NCI-H128 (cell line): Measurements from ENCODE around the gene SLITRK2.

ENCODE experiments used
- DNase-seq: peaks from one replicate; lab custom pipeline; 2025; ENCODE audit not compliant: unreplicated experiment; lab: John Stamatoyannopoulos, UW

The SLITRK2 gene, protein sequence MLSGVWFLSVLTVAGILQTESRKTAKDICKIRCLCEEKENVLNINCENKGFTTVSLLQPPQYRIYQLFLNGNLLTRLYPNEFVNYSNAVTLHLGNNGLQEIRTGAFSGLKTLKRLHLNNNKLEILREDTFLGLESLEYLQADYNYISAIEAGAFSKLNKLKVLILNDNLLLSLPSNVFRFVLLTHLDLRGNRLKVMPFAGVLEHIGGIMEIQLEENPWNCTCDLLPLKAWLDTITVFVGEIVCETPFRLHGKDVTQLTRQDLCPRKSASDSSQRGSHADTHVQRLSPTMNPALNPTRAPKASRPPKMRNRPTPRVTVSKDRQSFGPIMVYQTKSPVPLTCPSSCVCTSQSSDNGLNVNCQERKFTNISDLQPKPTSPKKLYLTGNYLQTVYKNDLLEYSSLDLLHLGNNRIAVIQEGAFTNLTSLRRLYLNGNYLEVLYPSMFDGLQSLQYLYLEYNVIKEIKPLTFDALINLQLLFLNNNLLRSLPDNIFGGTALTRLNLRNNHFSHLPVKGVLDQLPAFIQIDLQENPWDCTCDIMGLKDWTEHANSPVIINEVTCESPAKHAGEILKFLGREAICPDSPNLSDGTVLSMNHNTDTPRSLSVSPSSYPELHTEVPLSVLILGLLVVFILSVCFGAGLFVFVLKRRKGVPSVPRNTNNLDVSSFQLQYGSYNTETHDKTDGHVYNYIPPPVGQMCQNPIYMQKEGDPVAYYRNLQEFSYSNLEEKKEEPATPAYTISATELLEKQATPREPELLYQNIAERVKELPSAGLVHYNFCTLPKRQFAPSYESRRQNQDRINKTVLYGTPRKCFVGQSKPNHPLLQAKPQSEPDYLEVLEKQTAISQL

DNA sequence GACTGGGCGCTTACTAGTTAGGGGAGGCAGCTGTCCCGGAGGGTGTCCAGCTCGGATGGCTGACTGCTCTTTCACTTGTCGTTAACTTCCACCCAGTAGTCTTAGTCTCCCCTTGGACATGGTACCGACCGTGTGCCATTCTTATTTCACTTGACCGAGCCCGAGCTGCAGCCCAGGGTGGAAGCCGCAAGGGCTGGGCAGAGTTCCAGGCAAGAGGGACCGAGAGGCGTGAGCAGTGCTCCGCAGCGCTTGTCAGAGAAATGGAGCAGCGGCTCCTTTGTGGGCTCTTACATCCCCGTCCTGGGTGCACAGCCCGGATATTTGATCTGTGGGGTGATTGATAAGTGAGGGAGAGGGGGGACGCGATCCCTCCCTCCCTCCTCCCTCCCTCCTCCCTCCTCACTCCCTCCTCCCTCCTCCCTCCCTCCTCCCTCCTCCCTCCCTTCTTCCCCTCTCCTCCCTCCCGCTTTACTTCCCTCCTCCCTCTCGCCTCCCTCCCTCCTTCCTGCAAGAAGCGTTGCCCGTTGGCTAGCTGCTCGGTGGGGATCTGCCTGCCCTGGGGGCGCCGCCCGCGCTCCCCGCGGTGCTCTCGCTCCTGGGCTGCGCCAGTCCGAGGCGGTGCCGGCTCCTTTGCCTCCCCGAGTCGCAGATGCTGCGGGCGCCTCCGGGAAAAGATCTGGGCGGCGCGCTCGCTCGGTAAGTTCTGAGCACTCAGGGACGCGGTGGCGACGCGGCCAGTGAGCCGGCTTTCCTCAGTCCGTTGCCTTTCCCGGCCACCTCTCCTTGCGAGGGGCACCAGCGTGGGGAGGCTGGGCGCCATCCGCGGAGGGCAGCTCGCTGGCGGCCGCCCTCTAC, at the start of gene SLITRK2:
Gene SLITRK2 (plus strand): TSS at position 499 of the 855 bp plus-strand sequence. CDS start 4,597 bp downstream, outside the sequence.
- DNase-seq, result no peak

DNA sequence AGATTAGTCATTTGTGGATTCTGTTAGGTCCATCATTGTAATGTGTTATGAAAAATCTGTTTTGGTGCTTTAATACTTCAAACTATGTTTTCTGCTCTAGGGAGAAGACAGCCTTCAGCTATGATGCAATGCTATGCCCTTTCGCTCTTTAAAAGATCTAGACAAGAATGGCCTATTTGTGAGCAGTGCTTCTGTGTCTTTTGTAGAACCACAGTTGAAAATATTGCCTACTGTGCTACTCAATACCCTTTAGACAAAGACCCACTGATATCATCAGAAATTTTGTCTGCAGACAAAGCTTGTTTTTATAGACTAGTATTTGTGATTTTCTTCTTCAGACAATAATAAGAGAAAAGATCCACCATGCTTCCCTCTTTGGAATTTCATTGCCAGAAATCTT, 44.6 kb upstream of the SLITRK2 start:
- no peak for DNase-seq

DNA sequence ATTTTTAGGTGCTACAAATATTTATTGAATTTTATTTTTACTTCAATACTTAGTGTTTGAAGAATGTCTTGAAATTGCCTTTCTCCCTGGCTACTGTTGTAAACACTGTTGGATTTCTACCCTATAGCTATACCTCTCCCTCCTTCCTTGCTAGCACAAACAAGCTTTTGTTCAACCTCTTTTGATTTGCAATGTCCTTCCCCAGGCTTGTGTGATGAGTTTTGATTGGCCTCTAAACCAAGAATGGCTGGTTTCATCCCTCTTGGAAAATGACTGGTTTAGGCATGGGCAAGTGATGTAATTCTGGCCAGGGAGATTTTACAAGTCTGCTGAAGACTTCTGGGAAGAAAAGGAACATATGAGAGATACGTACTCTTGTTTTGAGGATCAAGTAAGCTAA, 25.3 kb upstream of the SLITRK2 start:
- DNase-seq, result no peak

DNA sequence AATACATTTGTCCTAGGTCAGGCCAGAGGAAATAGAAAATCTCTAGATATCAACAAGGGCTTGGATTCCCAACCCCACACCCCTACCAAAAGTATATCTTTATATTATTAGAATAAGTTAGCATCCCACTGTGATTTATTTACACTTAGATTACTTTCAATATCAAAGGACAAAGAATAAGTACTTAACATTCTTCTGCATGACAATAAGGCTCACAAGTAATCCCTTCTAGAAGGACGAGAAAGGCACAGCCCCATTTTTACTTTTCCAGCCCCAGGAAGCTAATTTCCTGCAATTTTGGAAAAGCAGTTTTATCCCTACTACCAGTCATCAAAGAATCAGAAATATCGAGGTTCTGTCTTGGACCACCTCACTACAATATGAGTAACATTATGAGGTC, 14.1 kb upstream of the SLITRK2 start:
- no peak for DNase-seq

DNA sequence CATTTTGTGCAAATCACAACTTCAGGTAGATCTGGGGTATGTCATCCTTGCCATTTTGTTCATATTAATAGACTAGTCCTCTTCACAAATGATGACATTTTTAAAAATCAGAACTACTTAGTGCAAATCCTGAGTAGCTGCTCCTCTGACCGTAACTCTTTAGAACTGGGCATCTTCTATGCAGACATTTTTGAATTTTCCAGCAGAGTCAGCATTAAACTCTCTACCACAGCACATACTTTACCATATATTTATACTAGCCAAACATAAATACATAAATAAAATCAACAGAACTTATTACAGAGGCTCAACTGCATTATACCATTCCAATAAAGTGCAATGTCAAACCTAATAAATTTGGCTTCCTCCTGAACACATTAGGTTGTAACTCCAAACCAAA, 4.5 kb upstream of the SLITRK2 start:
- no peak for DNase-seq

DNA sequence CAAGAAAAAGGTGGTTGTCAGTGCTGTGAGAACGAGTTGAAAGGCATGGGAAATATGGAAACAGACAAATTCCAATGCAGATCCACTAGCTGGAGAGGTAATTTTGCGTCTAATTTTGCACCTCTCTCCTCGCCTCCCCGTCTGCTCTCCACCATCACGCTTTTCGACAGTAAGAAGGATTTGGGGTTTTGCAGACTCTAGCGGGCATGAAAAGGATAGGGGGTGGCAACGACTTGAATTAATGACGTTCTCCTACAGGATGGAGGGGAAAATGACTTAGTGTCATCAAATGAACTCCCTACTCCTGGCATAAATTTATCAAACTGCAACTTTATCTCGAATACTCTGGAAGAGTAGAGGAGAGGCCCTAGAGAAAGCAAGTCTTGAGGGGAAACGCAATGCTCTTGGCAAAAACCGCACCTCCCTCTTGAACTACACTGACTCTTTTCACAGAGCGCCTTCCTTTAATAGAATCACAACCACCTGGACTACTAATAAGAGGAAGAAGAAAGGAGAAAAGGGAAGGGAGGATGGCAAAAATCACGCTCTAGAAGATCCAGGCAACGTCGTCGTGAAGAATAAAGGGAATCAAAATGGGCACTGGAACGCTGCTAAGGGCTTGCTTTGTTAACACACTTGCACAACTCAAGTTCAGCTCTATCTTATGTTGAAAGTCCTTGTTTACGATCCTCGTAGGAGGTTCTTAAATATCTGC, 871 bp upstream of the SLITRK2 start:
- DNase-seq, result no peak

DNA sequence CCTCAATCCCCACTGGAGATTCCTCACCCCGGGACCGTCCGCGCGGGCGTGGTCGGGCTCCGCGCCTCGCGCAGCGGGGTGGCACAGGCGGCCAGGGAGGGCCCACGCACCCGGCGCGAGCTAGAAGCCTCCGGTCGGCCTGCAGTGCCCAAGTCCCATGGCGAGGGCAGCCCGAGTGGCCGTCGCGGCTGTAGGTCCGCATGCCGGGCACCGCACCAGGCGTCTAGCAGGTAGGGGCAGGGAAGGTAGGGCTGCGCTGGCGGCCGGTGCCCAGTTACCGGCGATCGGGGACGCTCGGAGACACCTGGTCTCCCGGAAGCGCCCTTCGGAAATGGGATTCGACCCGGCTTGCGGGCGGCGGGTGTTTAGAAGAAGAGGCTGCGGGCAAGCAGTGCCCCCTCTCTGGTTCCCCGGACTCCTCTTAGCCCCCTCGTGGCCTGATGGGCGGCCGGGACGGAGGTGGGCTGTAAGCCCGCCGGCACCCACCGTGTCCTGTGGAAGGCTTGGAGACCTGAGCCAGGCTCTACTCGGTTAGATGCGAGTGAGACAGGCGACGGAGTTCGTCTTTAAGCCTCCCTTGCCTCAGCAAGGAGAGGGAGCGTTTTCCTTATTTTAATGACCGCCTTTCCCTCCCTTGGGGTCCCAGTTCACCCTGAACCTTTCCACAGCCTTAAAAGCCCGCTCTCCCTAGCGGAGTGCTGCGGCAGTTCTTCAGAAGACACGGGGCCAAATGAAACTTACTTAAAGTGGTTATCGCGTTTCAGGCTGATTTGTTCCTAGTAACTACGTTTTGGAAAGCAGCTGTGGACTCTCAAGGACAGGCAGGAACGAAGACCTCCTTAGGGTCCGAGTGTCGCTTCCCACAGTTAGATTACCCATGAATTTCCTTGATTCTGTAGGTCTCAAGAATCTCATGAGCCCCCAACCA, 821 bp downstream of the SLITRK2 start:
- no peak for DNase-seq

DNA sequence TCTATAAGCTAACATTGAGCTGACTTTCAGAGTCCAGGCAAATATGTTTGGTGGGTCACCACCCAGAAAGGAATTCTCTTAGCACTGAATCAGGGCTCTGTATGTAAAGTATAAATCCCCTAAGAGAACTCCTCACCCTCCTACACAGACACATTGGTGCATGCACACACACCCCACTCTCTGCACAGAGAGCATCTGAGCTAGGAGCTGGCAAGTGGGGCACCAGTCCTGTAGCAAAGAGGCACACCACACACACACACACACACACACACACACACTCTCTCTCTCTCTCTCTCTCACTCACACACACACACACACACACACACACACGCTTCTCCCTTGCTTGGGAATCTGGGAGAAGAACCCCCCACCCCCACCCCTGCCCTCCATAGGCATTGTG, 3.2 kb downstream of the SLITRK2 start:
- no peak for DNase-seq

DNA sequence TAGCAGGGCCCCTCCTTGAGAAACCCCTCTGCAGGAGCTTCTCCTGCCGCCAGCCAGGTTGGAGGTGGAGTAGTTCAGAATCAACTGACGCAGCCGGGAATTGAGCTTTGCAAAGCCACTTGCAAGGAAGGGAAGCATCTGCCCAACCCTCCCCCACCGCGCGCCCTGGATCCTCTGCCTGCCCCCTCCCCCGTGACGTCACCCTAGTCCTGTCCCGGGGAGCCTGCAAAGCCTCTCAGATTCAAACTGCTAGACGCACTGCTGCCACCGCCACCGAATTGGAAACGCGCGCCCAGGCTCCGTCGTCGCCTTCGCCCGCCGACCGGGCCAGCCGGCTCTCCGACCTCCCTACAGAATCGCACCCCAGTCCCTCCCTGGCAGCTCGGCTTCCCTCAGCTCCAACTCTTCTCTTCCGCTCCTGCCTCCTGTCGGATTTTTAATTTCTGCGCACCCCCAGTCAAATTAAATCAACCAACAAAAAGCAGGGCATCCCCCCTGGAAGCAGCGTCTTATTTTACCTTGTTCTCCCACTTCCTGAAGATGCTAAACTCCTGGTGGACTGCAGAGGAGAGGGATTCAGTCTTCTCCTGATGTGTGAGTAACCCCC, 3.8 kb downstream of the SLITRK2 start:
- no peak for DNase-seq

DNA sequence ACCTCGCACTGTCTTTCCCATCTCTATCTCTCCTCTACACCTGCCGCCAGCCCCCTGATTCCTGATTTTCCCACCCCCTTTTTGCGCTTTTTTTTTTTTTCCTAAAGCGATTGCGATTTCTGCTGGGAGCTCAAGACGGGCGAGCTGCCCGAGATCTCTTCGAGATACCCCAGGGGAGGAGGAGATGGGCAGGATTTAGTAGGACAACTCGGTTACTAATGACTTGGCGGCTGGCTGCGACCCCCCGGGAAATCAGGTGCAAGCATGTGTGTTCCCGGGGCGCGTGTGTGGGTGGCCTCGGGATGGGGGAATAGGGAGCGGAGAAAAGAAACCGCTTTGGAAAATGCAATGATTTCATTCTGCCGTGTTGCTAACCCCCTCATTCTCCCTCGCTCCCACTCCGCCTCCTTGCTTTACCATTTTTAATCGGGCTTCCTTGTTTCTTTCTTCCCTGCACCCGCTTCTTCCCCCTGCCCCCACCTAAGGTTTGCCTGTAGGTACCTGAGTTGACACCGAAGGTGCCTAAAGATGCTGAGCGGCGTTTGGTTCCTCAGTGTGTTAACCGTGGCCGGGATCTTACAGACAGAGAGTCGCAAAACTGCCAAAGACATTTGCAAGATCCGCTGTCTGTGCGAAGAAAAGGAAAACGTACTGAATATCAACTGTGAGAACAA, 4.4 kb downstream of the SLITRK2 start:
- no peak for DNase-seq

DNA sequence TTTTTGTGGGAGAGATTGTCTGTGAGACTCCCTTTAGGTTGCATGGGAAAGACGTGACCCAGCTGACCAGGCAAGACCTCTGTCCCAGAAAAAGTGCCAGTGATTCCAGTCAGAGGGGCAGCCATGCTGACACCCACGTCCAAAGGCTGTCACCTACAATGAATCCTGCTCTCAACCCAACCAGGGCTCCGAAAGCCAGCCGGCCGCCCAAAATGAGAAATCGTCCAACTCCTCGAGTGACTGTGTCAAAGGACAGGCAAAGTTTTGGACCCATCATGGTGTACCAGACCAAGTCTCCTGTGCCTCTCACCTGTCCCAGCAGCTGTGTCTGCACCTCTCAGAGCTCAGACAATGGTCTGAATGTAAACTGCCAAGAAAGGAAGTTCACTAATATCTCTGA, 5.5 kb downstream of the SLITRK2 start:
- no peak for DNase-seq

DNA sequence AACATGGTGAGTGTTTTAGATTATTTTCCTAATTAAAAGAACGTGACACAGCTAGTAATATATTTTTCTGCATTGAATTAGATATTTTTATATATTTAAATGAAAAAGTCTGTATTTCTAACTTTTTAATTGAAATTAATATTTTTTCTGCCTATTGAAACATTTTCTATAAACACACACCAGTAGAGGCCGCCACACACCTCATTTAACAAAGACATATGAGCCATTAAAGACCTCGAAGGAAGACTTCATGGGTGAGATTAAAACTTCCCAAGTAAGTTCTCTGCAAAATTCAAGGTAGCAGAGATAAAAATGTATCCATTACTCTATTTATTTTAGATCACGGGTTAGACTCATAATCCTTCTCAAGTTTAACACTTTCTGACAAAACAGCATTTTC, 8.3 kb downstream of the SLITRK2 start:
- DNase-seq, result no peak

DNA sequence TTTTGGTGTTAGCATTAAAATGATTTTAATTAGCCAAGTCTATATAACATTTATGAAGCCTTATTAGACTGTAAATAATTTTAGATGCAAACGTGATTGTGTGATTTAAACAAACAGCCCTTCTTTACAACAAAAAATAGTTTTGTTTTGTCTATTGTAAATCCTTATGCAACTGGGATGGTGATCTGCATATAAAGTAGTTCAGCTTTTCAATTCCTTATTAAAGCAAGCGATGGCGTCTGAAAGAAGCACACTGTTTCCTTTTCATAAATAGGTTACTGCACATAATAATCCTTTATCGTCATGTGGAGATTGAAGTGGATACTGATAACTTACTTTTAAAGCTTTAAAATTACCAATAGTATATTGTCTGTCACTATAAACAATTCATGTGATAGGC, 8.8 kb downstream of the SLITRK2 start:
- no peak for DNase-seq

DNA sequence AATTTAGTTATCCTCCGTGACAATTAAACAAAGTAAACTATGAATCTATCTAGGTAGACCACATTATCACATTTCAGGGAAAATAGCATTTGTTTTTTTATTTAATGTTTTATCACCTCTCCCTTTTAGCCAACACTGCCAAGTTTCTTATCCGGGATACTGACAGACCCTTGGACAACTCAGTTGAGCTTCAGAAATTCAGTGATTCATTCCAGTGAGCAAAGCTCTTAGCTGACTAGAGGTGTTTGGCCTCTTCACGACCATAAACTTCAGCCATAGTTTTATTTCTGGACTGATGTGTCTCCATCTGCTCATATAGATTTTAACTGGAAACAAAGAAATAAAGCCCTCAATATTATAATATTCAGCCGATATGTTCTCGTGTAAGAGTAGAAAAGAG, 15.2 kb downstream of the SLITRK2 start:
- DNase-seq, result no peak

DNA sequence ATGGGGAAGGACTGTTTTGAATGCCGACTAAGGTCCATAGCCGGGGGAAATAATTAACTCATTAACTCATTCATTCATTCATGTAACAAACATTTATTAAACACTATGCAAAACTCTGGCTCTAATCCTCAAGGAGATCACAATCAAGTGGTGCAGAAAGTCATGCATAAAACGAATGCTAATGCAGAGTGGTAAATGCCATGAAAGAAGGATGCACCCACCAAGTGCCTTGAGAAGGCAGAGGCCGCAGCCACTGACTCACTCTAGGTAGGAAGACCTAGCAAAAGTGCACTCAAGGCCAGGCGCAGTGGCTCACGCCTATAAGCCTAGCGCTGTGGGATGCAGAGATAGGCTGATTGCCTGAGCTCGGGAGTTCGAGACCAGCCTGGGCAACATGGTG, 22.9 kb downstream of the SLITRK2 start:
- no peak for DNase-seq

DNA sequence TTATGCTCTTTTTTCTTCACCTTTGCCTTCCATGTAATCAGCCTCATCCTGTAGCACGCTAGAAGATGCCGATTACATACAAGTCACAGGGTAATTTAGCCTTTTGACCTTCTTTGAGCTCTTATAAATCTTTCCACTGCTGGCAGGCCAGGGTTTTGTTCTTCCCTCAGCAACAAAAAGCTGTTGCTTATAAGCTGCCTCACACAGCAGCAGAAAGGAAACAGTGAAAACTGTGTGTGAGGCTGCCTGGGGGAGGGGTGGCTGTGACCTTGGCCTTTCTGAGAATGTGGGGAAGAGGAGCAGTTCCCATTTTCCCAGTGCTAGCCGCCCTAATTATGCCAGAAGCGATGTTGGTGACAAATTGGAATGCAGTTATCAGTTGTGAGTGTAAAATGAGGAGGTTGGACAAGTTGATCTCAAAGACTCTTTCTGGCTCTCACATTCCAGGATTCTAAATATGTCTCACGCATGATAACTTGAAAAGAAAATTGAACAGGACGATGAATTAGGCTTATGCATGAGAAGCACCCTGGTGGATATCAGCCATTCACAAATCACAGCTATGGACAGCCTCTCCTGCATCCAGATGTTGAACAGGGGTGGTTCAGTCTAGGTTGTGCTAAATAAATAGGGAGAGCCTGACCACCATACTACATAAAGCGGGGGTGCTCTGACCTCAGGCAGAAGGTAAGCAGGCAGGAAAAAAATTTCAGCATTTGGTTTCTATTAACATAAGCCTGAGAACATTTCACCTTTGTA, 25.7 kb downstream of the SLITRK2 start:
- no peak for DNase-seq

DNA sequence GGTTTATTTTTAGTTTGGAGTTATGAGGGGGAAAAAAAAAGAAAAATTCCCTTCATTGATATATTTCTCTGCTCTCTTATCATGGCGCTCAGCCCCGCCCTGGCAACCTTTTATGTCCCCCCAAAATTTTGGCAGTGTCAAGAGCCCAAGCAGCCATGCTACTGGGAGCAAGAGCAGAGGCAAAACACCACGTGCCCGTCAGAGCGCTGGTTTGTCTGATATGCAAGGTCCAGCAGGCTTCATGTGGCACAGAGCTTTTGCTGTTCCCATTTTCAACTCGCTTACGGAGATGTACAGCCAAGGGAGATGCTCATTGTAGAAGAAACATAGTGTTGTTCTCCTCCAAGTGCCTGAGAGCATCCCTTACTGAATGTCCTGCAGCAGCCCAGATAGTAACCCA, 27.3 kb downstream of the SLITRK2 start:
- no peak for DNase-seq

DNA sequence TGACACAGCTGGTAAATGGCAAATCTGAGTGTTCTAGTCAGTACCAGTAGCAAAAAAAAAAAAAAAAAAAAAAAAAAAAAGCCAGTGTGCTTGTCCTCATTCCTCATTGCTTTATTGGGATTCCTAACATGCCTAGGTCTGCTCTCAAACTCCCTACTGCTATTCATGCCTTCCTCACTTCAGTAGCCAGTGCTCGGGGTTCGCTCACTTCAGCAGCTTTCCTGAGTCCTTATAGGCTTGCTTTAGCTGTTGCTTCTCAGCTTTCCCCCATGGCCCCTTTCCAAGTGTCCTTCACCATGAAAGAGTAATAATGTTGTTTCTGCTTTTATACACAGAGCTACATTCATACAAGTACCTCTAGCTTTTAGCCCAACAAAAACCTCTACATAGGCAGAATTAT, 30.8 kb downstream of the SLITRK2 start:
- DNase-seq, result no peak
